HEK293T (cell line): Measurements from ENCODE around the gene SLK.

Source experiments
- SUZ12 ChIP-seq: fragments of 450-650 bp; IDR thresholded peaks from 2 replicates; pipeline ENCODE4 v1.6.1; 2016; ENCODE audit warnings: mild to moderate bottlenecking
- TARDBP ChIP-seq: fragments of 450-650 bp; IDR thresholded peaks from 2 replicates; pipeline ENCODE4 v1.6.1; 2016
- ZNF384 ChIP-seq: fragments of 450-650 bp; IDR thresholded peaks from 2 replicates; pipeline ENCODE4 v1.6.1; 2016

- TF ChIP-seq TARDBP (no peak), SUZ12 (no peak), ZNF384 (no peak)
Observed at GRCh38 chr10:104036069-104036384, 69.1 kb downstream of the SLK start.
